Hepatocyte (in vitro differentiated cells): ENCODE measurements around the gene HHATL.

Experiments
- EZH2 ChIP-seq: fragments of 200-600 bp; sonication (generic); IDR thresholded peaks from 2 replicates; pipeline ENCODE4 v1.6.1; 2016; ENCODE audit warnings: antibody characterized with exemption, mild to moderate bottlenecking, borderline replicate concordance
- EZH2phosphoT487 ChIP-seq: fragments of 200-600 bp; sonication (generic); IDR thresholded peaks from one replicate; pipeline ENCODE4 v1.6.1; 2018; ENCODE audit warnings: antibody characterized with exemption, mild to moderate bottlenecking, low read depth, moderate library complexity; ENCODE audit not compliant: unreplicated experiment, severe bottlenecking
- TF ChIP-seq, protein P1 (sequence below): fragments of 200-600 bp; sonication (generic); IDR thresholded peaks from 2 replicates; pipeline ENCODE4 v1.5.1; 2016; ENCODE audit warnings: antibody characterized with exemption, mild to moderate bottlenecking; ENCODE audit not compliant: poor library complexity

DNA sequence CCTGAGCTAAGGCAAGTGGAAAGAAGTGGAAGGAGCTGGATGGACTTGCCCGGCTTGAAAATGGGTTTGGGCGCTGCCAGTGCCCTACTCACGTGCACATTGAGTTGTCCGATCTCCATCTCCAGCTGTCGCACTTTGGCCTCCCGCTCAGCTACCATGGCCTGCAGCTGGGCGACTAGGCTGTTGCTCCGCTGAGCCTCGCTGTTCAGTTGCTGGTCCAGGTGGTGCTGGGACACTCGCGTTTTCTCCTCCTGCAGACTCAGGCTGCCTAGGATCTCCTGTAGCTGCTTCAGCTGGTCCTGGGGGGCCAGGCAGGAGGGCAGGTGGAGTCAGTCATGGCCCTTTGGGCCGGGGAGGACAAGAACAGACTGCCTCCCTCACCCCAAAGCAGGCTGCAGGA lies 33.0 kb upstream of the HHATL start:
- TF ChIP-seq, protein P1, sequence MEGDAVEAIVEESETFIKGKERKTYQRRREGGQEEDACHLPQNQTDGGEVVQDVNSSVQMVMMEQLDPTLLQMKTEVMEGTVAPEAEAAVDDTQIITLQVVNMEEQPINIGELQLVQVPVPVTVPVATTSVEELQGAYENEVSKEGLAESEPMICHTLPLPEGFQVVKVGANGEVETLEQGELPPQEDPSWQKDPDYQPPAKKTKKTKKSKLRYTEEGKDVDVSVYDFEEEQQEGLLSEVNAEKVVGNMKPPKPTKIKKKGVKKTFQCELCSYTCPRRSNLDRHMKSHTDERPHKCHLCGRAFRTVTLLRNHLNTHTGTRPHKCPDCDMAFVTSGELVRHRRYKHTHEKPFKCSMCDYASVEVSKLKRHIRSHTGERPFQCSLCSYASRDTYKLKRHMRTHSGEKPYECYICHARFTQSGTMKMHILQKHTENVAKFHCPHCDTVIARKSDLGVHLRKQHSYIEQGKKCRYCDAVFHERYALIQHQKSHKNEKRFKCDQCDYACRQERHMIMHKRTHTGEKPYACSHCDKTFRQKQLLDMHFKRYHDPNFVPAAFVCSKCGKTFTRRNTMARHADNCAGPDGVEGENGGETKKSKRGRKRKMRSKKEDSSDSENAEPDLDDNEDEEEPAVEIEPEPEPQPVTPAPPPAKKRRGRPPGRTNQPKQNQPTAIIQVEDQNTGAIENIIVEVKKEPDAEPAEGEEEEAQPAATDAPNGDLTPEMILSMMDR = no peak
- TF ChIP-seq EZH2 (no peak), EZH2phosphoT487 (no peak)
